GM23338 (cell line): ENCODE data around the gene NRL. TPM values are rescaled to one million over a fixed set of nuclear protein-coding genes. Genes with fewer than 3 reads are reported as not detected.

ENCODE experiments used
- ATAC-seq: fragments of 200-7000 bp; cut with Tn5 transposase; 3 replicates; pipeline ENCODE4 v1.9.1; 2020
- DNase-seq: peaks from one replicate; pipeline ENCODE4 v3.0.0-alpha.2; 2015; ENCODE audit warnings: low spot score
- H2AFZ ChIP-seq: fragments of 200-600 bp; sonication (generic); 2 replicates; pipeline ENCODE4 v1.8.0; 2016; ENCODE audit warnings: antibody characterized with exemption, mild to moderate bottlenecking, moderate library complexity
- H3F3A ChIP-seq: fragments of 200-600 bp; sonication (generic); replicated peaks from 2 replicates; pipeline ENCODE4 v1.8.0; 2017; ENCODE audit warnings: antibody characterized with exemption, mixed run types, low read depth
- H3K27ac ChIP-seq: fragments of 200-600 bp; sonication (generic); 2 replicates; pipeline ENCODE4 v1.6.1; 2016; ENCODE audit warnings: low read depth
- H3K27me3 ChIP-seq: fragments of 200-600 bp; sonication (generic); 2 replicates; pipeline ENCODE4 v1.8.0; 2016; ENCODE audit warnings: mild to moderate bottlenecking, mixed run types, moderate library complexity; ENCODE audit not compliant: insufficient read depth
- H3K36me3 ChIP-seq: fragments of 200-600 bp; sonication (generic); 2 replicates; pipeline ENCODE4 v1.8.0; 2016; ENCODE audit warnings: mild to moderate bottlenecking; ENCODE audit not compliant: insufficient read depth
- H3K4me1 ChIP-seq: fragments of 200-600 bp; sonication (generic); 2 replicates; pipeline ENCODE4 v1.8.0; 2016; ENCODE audit warnings: mild to moderate bottlenecking, moderate library complexity; ENCODE audit not compliant: insufficient read depth
- H3K4me2 ChIP-seq: fragments of 200-600 bp; sonication (generic); 2 replicates; pipeline ENCODE4 v1.7.1; 2017; ENCODE audit warnings: mixed run types
- H3K4me3 ChIP-seq: fragments of 200-600 bp; sonication (generic); 2 replicates; pipeline ENCODE4 v1.6.1; 2016; ENCODE audit warnings: mixed run types
- H3K79me2 ChIP-seq: fragments of 200-600 bp; sonication (generic); replicated peaks from 2 replicates; pipeline ENCODE4 v1.8.0; 2017; ENCODE audit warnings: mild to moderate bottlenecking; ENCODE audit not compliant: insufficient read depth
- H3K9me2 ChIP-seq: fragments of 200-600 bp; sonication (generic); 2 replicates; pipeline ENCODE4 v1.8.0; 2017; ENCODE audit not compliant: insufficient read depth
- H4K20me1 ChIP-seq: fragments of 200-600 bp; sonication (generic); replicated peaks from 2 replicates; pipeline ENCODE4 v1.8.0; 2017; ENCODE audit warnings: mild to moderate bottlenecking; ENCODE audit not compliant: insufficient read depth
- H3K27ac Mint-ChIP-seq: 2 replicates; pipeline ENCODE4 v1.8.0; 2020; ENCODE audit warnings: inconsistent platforms, mild to moderate bottlenecking, moderate library complexity, mixed read lengths
- H3K27me3 Mint-ChIP-seq: 3 replicates; pipeline ENCODE4 v1.8.0; 2022; ENCODE audit warnings: low read depth, mild to moderate bottlenecking, moderate library complexity, mixed read lengths, inconsistent platforms; ENCODE audit not compliant: insufficient read depth, poor library complexity
- H3K36me3 Mint-ChIP-seq: 3 replicates; pipeline ENCODE4 v1.8.0; 2021; ENCODE audit warnings: low read depth, mild to moderate bottlenecking, inconsistent platforms, moderate library complexity, mixed read lengths
- H3K4me1 Mint-ChIP-seq: 3 replicates; pipeline ENCODE4 v1.8.0; 2020; ENCODE audit warnings: mild to moderate bottlenecking, inconsistent platforms, mixed read lengths
- H3K4me3 Mint-ChIP-seq: 3 replicates; pipeline ENCODE4 v1.8.0; 2021; ENCODE audit warnings: moderate library complexity, mild to moderate bottlenecking, inconsistent platforms, mixed read lengths
- H3K9me3 Mint-ChIP-seq: 3 replicates; pipeline ENCODE4 v1.8.0; 2020; ENCODE audit warnings: moderate library complexity, mild to moderate bottlenecking, inconsistent platforms, mixed read lengths
- CREB1 ChIP-seq: fragments of 250-450 bp; sonication (Bioruptor Pico); IDR thresholded peaks from 2 replicates; pipeline ENCODE4 v1.5.0; 2020; ENCODE audit warnings: low read depth, mild to moderate bottlenecking, moderate library complexity
- STAT1 ChIP-seq: IDR thresholded peaks from one replicate; pipeline ENCODE4 v1.6.1; 2016; ENCODE audit warnings: antibody characterized with exemption; ENCODE audit not compliant: unreplicated experiment
- ZNF114 ChIP-seq: fragments of 250-450 bp; sonication (Bioruptor Pico); IDR thresholded peaks from 2 replicates; pipeline ENCODE4 v1.5.0; 2020; ENCODE audit warnings: mild to moderate bottlenecking, moderate library complexity
- ZNF462 ChIP-seq: fragments of 250-450 bp; sonication (Bioruptor Pico); IDR thresholded peaks from 2 replicates; pipeline ENCODE4 v1.5.0; 2020; ENCODE audit warnings: mild to moderate bottlenecking, moderate library complexity
- polyA plus RNA-seq: library from polyadenylated mRNA; unstranded; fragments of >200 nt; fragmentation: Nextera tagmentation; extraction: Ambion mirVana; gene quantifications from 2 replicates; pipeline ENCODE4 v1.2.1, GENCODE V29; 2016
- total RNA-seq: library from RNA; depleted of rRNA; stranded (reverse); fragments of >200 nt; shearing (Covaris generic); gene quantifications from 2 replicates; pipeline ENCODE4 v1.2.3, GENCODE V29; 2014
- TF ChIP-seq, protein P1 (sequence below): IDR thresholded peaks from 2 replicates; pipeline ENCODE4 v1.6.1; 2016; ENCODE audit warnings: antibody characterized with exemption

The NRL gene
- total and polyA plus RNA-seq, 2 experiments from 2014 or later, result 1.8 to 2.2 TPM

DNA sequence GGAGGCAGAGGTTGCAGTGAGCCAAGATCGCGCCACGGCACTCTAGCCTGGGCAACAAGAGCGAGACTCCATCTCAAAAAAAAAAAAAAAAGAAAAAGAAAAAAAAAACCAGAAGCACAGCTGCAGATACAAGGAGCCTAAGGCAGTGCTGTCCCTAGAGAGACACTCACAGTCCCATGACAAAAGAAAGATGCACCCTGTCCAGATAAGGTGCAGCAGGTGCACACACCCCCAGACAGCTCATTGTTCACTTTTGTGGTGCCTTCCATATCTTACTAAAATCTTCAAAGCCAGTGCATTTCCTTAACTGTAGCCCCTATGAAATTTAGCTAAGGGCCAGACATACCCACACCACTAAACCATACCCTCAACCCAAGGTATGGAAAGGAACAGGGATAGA lies 7.7 kb upstream of the NRL start (continued):
- TF ChIP-seq ZNF462 (no peak), STAT1 (no peak), ZNF114 (no peak)

- no peaks in the 10 kb centered on the region for H3K27me3 ChIP-seq
- H3K36me3 Mint-ChIP-seq, result peaks cover 58% of the 10 kb centered on the region
- H4K20me1 ChIP-seq, result no peaks in the 10 kb centered on the region; the same call in 1 of the 2 replicates
- H3F3A ChIP-seq, result no peaks in the 10 kb centered on the region
- DNase-seq, result no peak
- peaks cover 19% of the 10 kb centered on the region; the same call in 1 of the 2 replicates for H3K36me3 ChIP-seq
- H3K27ac ChIP-seq, result no peak overlapping the region
- no peaks in the 10 kb centered on the region for H3K9me3 Mint-ChIP-seq
- no peaks in the 10 kb centered on the region for H3K9me2 ChIP-seq
- H3K27ac Mint-ChIP-seq, result no peak overlapping the region
- TF ChIP-seq CREB1 (CRISPR knock-in tag), result no peak
- TF ChIP-seq, protein P1, sequence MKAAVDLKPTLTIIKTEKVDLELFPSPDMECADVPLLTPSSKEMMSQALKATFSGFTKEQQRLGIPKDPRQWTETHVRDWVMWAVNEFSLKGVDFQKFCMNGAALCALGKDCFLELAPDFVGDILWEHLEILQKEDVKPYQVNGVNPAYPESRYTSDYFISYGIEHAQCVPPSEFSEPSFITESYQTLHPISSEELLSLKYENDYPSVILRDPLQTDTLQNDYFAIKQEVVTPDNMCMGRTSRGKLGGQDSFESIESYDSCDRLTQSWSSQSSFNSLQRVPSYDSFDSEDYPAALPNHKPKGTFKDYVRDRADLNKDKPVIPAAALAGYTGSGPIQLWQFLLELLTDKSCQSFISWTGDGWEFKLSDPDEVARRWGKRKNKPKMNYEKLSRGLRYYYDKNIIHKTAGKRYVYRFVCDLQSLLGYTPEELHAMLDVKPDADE, result no peak
- peaks cover 6% of the 10 kb centered on the region for H3K79me2 ChIP-seq
- peaks cover 5% of the 10 kb centered on the region; the same call in 2 of the 3 replicates for H3K4me1 Mint-ChIP-seq
- no peak overlapping the region for H3K4me3 ChIP-seq
- no peak overlapping the region for H2AFZ ChIP-seq
- H3K4me2 ChIP-seq, result no peak overlapping the region
- H3K4me1 ChIP-seq, result peaks cover under 1% of the 10 kb centered on the region; the same call in 1 of the 2 replicates
- peaks cover 3% of the 10 kb centered on the region for H3K27me3 Mint-ChIP-seq
- H3K4me3 Mint-ChIP-seq, result no peak overlapping the region
- ATAC-seq, result no peak
Measured at GRCh38 chr14:24121210-24121609, 6.5 kb upstream of the NRL start.
